HL-60 (cell line): Measurements from ENCODE around the gene TPGS1.

Source experiments
- CTCF ChIP-seq: IDR thresholded peaks from one replicate; pipeline ENCODE4 v1.5.1; 2011; ENCODE audit warnings: low read length, control low read depth, inconsistent platforms; ENCODE audit not compliant: insufficient read depth
- GABPA ChIP-seq: IDR thresholded peaks from 2 replicates; pipeline ENCODE4 v1.6.1; 2012; ENCODE audit warnings: low read depth
- REST ChIP-seq: IDR thresholded peaks from 2 replicates; pipeline ENCODE4 v1.6.1; 2012; ENCODE audit warnings: low read depth; ENCODE audit not compliant: insufficient replicate concordance

- TF ChIP-seq CTCF (no peak), REST (no peak), GABPA (no peak)
Measured at GRCh38 chr19:531009-531752, 23.9 kb downstream of the TPGS1 start.
